ENCODE measurements around the gene CSH1. TPM values are rescaled to one million over a fixed set of nuclear protein-coding genes. Genes with fewer than 3 reads are reported as not detected.
"Not testable (repeated sequence)": the region's sequence is repeated elsewhere in the genome, so short reads cannot be mapped to it uniquely, and the experiment has no call there.

CSH1 gene
- total and polyA plus RNA-seq, 7 experiments from 2014 or later: 8.2 to 11.3 TPM; not detected in 5

- Mint-ChIP-seq H3K36me3 (no peaks in the 10 kb centered on the region), H3K27me3 (peaks cover 0 to 16% (median 0%) of the 10 kb centered on the region in 5 donors), H3K27ac (peak overlapping the region in 1 of 9 donors; percentile 59), H3K9me3 (no peaks in the 10 kb centered on the region), H3K4me1 (peaks cover 5 to 10% (median 9%) of the 10 kb centered on the region in 7 donors), H3K4me3 (no peak overlapping the region)
- ChIA-PET POLR2A (interaction anchor here (1.1 to 2.4 kb wide), 5 partner anchors 13 to 227 kb away, joined by 3 to 16 read pairs (median 3); partner anchors contain the start of gene ICAM2), CTCF (interaction anchor here (0.6 to 4.3 kb wide), 17 partner anchors 11 to 509 kb away, joined by 3 to 85 read pairs (median 14); partner anchors contain the start of genes CD79B and ICAM2)
- no peaks in the 10 kb centered on the region for H3K36me3 ChIP-seq (ENCODE audit: control insufficient read depth in 2 of 3, insufficient read depth in 3 of 3, low read length in 3 of 3)
- no peaks in the 10 kb centered on the region for H3K9me3 ChIP-seq (ENCODE audit: control insufficient read depth in 2 of 3, low read length in 3 of 3)
- DNase-seq (no peak), ATAC-seq (no peak)
- no peak overlapping the region for H3K27ac ChIP-seq (ENCODE audit: low read depth, low read length)
- H3K4me1 ChIP-seq (ENCODE audit: control insufficient read depth in 2 of 2, insufficient read depth in 2 of 2, low read length in 2 of 2): peaks cover 0 to 4% of the 10 kb centered on the region in 2 donors
- no peaks in the 10 kb centered on the region for H3K27me3 ChIP-seq (ENCODE audit: control insufficient read depth in 2 of 2, insufficient read depth in 2 of 2, low read length in 2 of 2)
- H3K4me3 ChIP-seq (ENCODE audit: low read length): no peak overlapping the region
- intact Hi-C loops (cut with micrococcal nuclease): loop anchor here (2.0 to 5.0 kb wide), 2 partner anchors 214 to 229 kb away; no protein-coding TSS in a partner anchor
Observed at GRCh38 chr17:63918305-63918704, 21.9 kb upstream of the CSH1 start.

GRCh38 chr17:63917646-63918045, 21.3 kb upstream of the CSH1 start:
- Histone ChIP-seq H3K27ac (ENCODE audit: low read depth, low read length) (no peak overlapping the region), H3K4me3 (ENCODE audit: low read length) (no peak overlapping the region), H3K9me3 (ENCODE audit: control insufficient read depth in 2 of 3, low read length in 3 of 3) (no peaks in the 10 kb centered on the region), H3K27me3 (ENCODE audit: control insufficient read depth in 2 of 2, insufficient read depth in 2 of 2, low read length in 2 of 2) (no peaks in the 10 kb centered on the region), H3K4me1 (ENCODE audit: control insufficient read depth in 2 of 2, insufficient read depth in 2 of 2, low read length in 2 of 2) (peaks cover 0 to 4% of the 10 kb centered on the region in 2 donors), H3K36me3 (ENCODE audit: control insufficient read depth in 2 of 3, insufficient read depth in 3 of 3, low read length in 3 of 3) (no peaks in the 10 kb centered on the region)
- Mint-ChIP-seq H3K27ac (no peak overlapping the region), H3K4me1 (peaks cover 5 to 13% (median 9%) of the 10 kb centered on the region in 7 donors), H3K27me3 (peaks cover 0 to 16% (median 0%) of the 10 kb centered on the region in 5 donors), H3K36me3 (no peaks in the 10 kb centered on the region), H3K9me3 (no peaks in the 10 kb centered on the region), H3K4me3 (no peak overlapping the region)
- intact Hi-C loops (cut with micrococcal nuclease): loop anchor here (2.0 to 5.0 kb wide), 2 partner anchors 215 to 230 kb away; no protein-coding TSS in a partner anchor
- ATAC-seq (no peak), DNase-seq (no peak)
- ChIA-PET CTCF (interaction anchor here (0.9 to 4.3 kb wide), 9 partner anchors 13 to 217 kb away, joined by 3 to 85 read pairs (median 33); partner anchors contain the start of gene CD79B), POLR2A (interaction anchor here (1.1 to 1.4 kb wide), 3 partner anchors 14 to 215 kb away, joined by 3 read pairs; no protein-coding TSS in a partner anchor)

- H3K27ac ChIP-seq (ENCODE audit: low read depth, low read length); H3K9me3 ChIP-seq (ENCODE audit: control insufficient read depth in 2 of 3, low read length in 3 of 3); H3K36me3 Mint-ChIP-seq; H3K4me3 ChIP-seq (ENCODE audit: low read length); DNase-seq; H3K4me1 ChIP-seq (ENCODE audit: control insufficient read depth in 2 of 2, insufficient read depth in 2 of 2, low read length in 2 of 2); H3K9me3 Mint-ChIP-seq; ATAC-seq; H3K4me3 Mint-ChIP-seq; H3K27ac Mint-ChIP-seq; H3K27me3 ChIP-seq (ENCODE audit: control insufficient read depth in 2 of 2, insufficient read depth in 2 of 2, low read length in 2 of 2); H3K36me3 ChIP-seq (ENCODE audit: control insufficient read depth in 2 of 3, insufficient read depth in 3 of 3, low read length in 3 of 3): not testable (repeated sequence)
- H3K27me3 Mint-ChIP-seq: peaks cover 0 to 16% (median 0%) of the 10 kb centered on the region in 5 donors
- ChIA-PET CTCF (interaction anchor here (0.9 to 4.3 kb wide), 7 partner anchors 12 to 217 kb away, joined by 3 to 85 read pairs (median 37); no protein-coding TSS in a partner anchor), POLR2A (interaction anchor here (1.4 kb wide), 1 partner anchor 109 kb away, joined by 3 read pairs; no protein-coding TSS in a partner anchor)
- intact Hi-C loops (cut with micrococcal nuclease): loop anchor here in 1 of 2 donors (5.0 kb wide), 1 partner anchor 230 kb away; no protein-coding TSS in a partner anchor
- peaks cover 5 to 17% (median 8%) of the 10 kb centered on the region in 7 donors for H3K4me1 Mint-ChIP-seq
Observed at GRCh38 chr17:63917206-63917605, 20.8 kb upstream of the CSH1 start.

- peak overlapping the region in 1 of 9 donors; percentile 2 for H3K27ac Mint-ChIP-seq
- no peaks in the 10 kb centered on the region for H3K36me3 ChIP-seq (ENCODE audit: control insufficient read depth in 2 of 3, insufficient read depth in 3 of 3, low read length in 3 of 3)
- peaks cover 5 to 19% (median 8%) of the 10 kb centered on the region in 7 donors for H3K4me1 Mint-ChIP-seq
- no peak overlapping the region for H3K27ac ChIP-seq (ENCODE audit: low read depth, low read length)
- intact Hi-C loops (cut with micrococcal nuclease): loop anchor here in 1 of 2 donors (5.0 kb wide), 1 partner anchor 231 kb away; no protein-coding TSS in a partner anchor
- ChIA-PET CTCF (interaction anchor here (0.5 to 1.6 kb wide), 7 partner anchors 30 to 374 kb away, joined by 3 to 10 read pairs (median 4); no protein-coding TSS in a partner anchor), POLR2A (no interaction called here)
- H3K36me3 Mint-ChIP-seq: no peaks in the 10 kb centered on the region
- peaks cover 0 to 12% (median 0%) of the 10 kb centered on the region in 5 donors for H3K27me3 Mint-ChIP-seq
- H3K9me3 ChIP-seq (ENCODE audit: control insufficient read depth in 2 of 3, low read length in 3 of 3): no peaks in the 10 kb centered on the region
- H3K27me3 ChIP-seq (ENCODE audit: control insufficient read depth in 2 of 2, insufficient read depth in 2 of 2, low read length in 2 of 2): no peaks in the 10 kb centered on the region
- ATAC-seq (no peak), DNase-seq (no peak)
- H3K4me3 ChIP-seq (ENCODE audit: low read length): no peak overlapping the region
- H3K4me1 ChIP-seq (ENCODE audit: control insufficient read depth in 2 of 2, insufficient read depth in 2 of 2, low read length in 2 of 2): peaks cover 0 to 4% of the 10 kb centered on the region in 2 donors
- no peaks in the 10 kb centered on the region for H3K9me3 Mint-ChIP-seq
- H3K4me3 Mint-ChIP-seq: no peak overlapping the region
Observed at GRCh38 chr17:63916566-63917185, 20.3 kb upstream of the CSH1 start.

GRCh38 chr17:63915753-63916152, 19.4 kb upstream of the CSH1 start:
- POLR2A ChIA-PET; H3K9me3 Mint-ChIP-seq; H3K27ac ChIP-seq (ENCODE audit: low read depth, low read length); DNase-seq; ATAC-seq; H3K4me3 Mint-ChIP-seq; H3K27ac Mint-ChIP-seq; H3K36me3 Mint-ChIP-seq; H3K36me3 ChIP-seq (ENCODE audit: control insufficient read depth in 2 of 3, insufficient read depth in 3 of 3, low read length in 3 of 3); H3K4me3 ChIP-seq (ENCODE audit: low read length); H3K9me3 ChIP-seq (ENCODE audit: control insufficient read depth in 2 of 3, low read length in 3 of 3); H3K27me3 ChIP-seq (ENCODE audit: control insufficient read depth in 2 of 2, insufficient read depth in 2 of 2, low read length in 2 of 2); H3K4me1 ChIP-seq (ENCODE audit: control insufficient read depth in 2 of 2, insufficient read depth in 2 of 2, low read length in 2 of 2): not testable (repeated sequence)
- Mint-ChIP-seq H3K27me3 (peaks cover 0 to 15% (median 0%) of the 10 kb centered on the region in 5 donors), H3K4me1 (peaks cover 5 to 19% (median 8%) of the 10 kb centered on the region in 7 donors)
- intact Hi-C loops (cut with micrococcal nuclease): loop anchor here in 1 of 2 donors (5.0 kb wide), 1 partner anchor 232 kb away; no protein-coding TSS in a partner anchor
- CTCF ChIA-PET: interaction anchor here (1.5 to 1.6 kb wide), 4 partner anchors 31 to 217 kb away, joined by 3 to 10 read pairs (median 6); no protein-coding TSS in a partner anchor

GRCh38 chr17:63914471-63914870, 18.1 kb upstream of the CSH1 start:
- ATAC-seq (no peak), DNase-seq (no peak)
- intact Hi-C loops (cut with micrococcal nuclease): loop anchor here in 1 of 2 donors (5.0 kb wide), 2 partner anchors 233 to 368 kb away; no protein-coding TSS in a partner anchor
- Histone ChIP-seq H3K27me3 (ENCODE audit: control insufficient read depth in 2 of 2, insufficient read depth in 2 of 2, low read length in 2 of 2) (no peaks in the 10 kb centered on the region), H3K9me3 (ENCODE audit: control insufficient read depth in 2 of 3, low read length in 3 of 3) (no peaks in the 10 kb centered on the region), H3K4me1 (ENCODE audit: control insufficient read depth in 2 of 2, insufficient read depth in 2 of 2, low read length in 2 of 2) (peaks cover 0 to 2% of the 10 kb centered on the region in 2 donors), H3K4me3 (ENCODE audit: low read length) (no peak overlapping the region), H3K27ac (ENCODE audit: low read depth, low read length) (no peak overlapping the region), H3K36me3 (ENCODE audit: control insufficient read depth in 2 of 3, insufficient read depth in 3 of 3, low read length in 3 of 3) (no peaks in the 10 kb centered on the region)
- H3K27ac Mint-ChIP-seq: no peak overlapping the region
- no peaks in the 10 kb centered on the region for H3K9me3 Mint-ChIP-seq
- peaks cover 5 to 15% (median 5%) of the 10 kb centered on the region in 7 donors for H3K4me1 Mint-ChIP-seq
- H3K4me3 Mint-ChIP-seq: no peak overlapping the region
- H3K27me3 Mint-ChIP-seq: peaks cover 0 to 15% (median 0%) of the 10 kb centered on the region in 5 donors
- CTCF ChIA-PET: interaction anchor here (1.0 to 1.3 kb wide), 2 partner anchors 32 to 76 kb away, joined by 3 read pairs; no protein-coding TSS in a partner anchor
- POLR2A ChIA-PET: no interaction called here
- H3K36me3 Mint-ChIP-seq: no peaks in the 10 kb centered on the region

Measured in naive thymus-derived CD4-positive, alpha-beta T cell (primary cell).